Measurements from ENCODE around the gene COLGALT1.

GRCh38 chr19:17602872-17603510 lies 47.5 kb downstream of the COLGALT1 start:
- TF ChIP-seq CTCF (IDR thresholded peaks at IDR 0.05) (no peak), EP300 (IDR thresholded peaks at IDR 0.05) (no peak), POLR2A (IDR thresholded peaks at IDR 0.05) (no peak)
